ENCODE data around the gene ROCK2.

ROCK2 gene

DNA sequence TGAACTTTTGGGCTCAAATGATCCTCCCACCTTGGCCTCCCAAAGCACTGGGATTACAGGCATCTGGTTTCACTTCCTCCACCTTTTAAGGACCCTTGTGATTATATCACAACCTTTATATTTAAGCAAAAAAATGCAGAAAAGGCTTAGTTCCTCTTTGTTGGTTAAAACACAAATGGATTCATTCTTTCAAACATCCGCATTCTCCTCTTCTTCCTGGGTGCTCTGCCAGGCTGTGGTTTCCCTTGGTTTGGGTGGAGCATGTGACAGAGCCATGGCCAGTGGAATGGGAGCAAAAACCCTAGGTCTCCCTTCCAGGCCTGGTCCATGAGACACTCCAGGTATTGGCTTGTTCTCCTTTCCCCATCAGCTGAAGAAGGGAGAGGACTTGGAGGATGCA is 199.1 kb downstream of the ROCK2 start:
- Mint-ChIP-seq H3K4me1 (peaks cover 4% of the 10 kb centered on the region), H3K9me3 (no peaks in the 10 kb centered on the region), H3K4me3 (no peak overlapping the region), H3K27ac (no peak overlapping the region), H3K27me3 (peaks cover 13% of the 10 kb centered on the region), H3K36me3 (peaks cover 2% of the 10 kb centered on the region)
- ATAC-seq (ENCODE audit: low read depth) (peak; percentile 88), DNase-seq (ENCODE audit: low spot score in 2 of 2) (no peak)

GRCh38 chr2:11144738-11145079 is 199.7 kb downstream of the ROCK2 start:
- DNase-seq (ENCODE audit: low spot score in 2 of 2), result no peak
- Mint-ChIP-seq H3K27me3 (peaks cover 13% of the 10 kb centered on the region), H3K4me3 (no peak overlapping the region), H3K27ac (no peak overlapping the region), H3K36me3 (peaks cover 2% of the 10 kb centered on the region), H3K4me1 (peaks cover 4% of the 10 kb centered on the region), H3K9me3 (no peaks in the 10 kb centered on the region)
- no peak for ATAC-seq (ENCODE audit: low read depth)

- no peaks in the 10 kb centered on the region for H3K9me3 Mint-ChIP-seq
- no peak overlapping the region for H3K4me3 Mint-ChIP-seq
- ATAC-seq (ENCODE audit: low read depth), result no peak
- H3K27ac Mint-ChIP-seq, result no peak overlapping the region
- peaks cover 2% of the 10 kb centered on the region for H3K36me3 Mint-ChIP-seq
- peaks cover 4% of the 10 kb centered on the region for H3K4me1 Mint-ChIP-seq
- DNase-seq (ENCODE audit: low spot score in 2 of 2), result no peak
- peaks cover 13% of the 10 kb centered on the region for H3K27me3 Mint-ChIP-seq
Observed at GRCh38 chr2:11144077-11144737, 200.2 kb downstream of the ROCK2 start.

GRCh38 chr2:11142987-11143386 is 201.4 kb downstream of the ROCK2 start:
- ATAC-seq (ENCODE audit: low read depth), result no peak
- DNase-seq (ENCODE audit: low spot score in 2 of 2), result no peak
- Mint-ChIP-seq H3K9me3 (no peaks in the 10 kb centered on the region), H3K4me1 (peaks cover 4% of the 10 kb centered on the region), H3K36me3 (peaks cover 2% of the 10 kb centered on the region), H3K27me3 (peaks cover 14% of the 10 kb centered on the region), H3K27ac (no peak overlapping the region), H3K4me3 (no peak overlapping the region)

- ATAC-seq (ENCODE audit: low read depth) (no peak), DNase-seq (ENCODE audit: low spot score in 2 of 2) (no peak)
- no peak overlapping the region for H3K27ac Mint-ChIP-seq
- peaks cover 2% of the 10 kb centered on the region for H3K36me3 Mint-ChIP-seq
- H3K4me1 Mint-ChIP-seq, result peaks cover 4% of the 10 kb centered on the region
- no peak overlapping the region for H3K4me3 Mint-ChIP-seq
- peaks cover 14% of the 10 kb centered on the region for H3K27me3 Mint-ChIP-seq
- H3K9me3 Mint-ChIP-seq, result no peaks in the 10 kb centered on the region
Observed at GRCh38 chr2:11142330-11142729, 202.1 kb downstream of the ROCK2 start.

GRCh38 chr2:11141319-11141718 is 203.1 kb downstream of the ROCK2 start:
- Mint-ChIP-seq H3K4me3 (no peak overlapping the region), H3K27ac (no peak overlapping the region), H3K36me3 (peaks cover 2% of the 10 kb centered on the region), H3K9me3 (no peaks in the 10 kb centered on the region), H3K4me1 (peaks cover 4% of the 10 kb centered on the region), H3K27me3 (peaks cover 15% of the 10 kb centered on the region)
- DNase-seq (ENCODE audit: low spot score in 2 of 2) (no peak), ATAC-seq (ENCODE audit: low read depth) (no peak)

DNA sequence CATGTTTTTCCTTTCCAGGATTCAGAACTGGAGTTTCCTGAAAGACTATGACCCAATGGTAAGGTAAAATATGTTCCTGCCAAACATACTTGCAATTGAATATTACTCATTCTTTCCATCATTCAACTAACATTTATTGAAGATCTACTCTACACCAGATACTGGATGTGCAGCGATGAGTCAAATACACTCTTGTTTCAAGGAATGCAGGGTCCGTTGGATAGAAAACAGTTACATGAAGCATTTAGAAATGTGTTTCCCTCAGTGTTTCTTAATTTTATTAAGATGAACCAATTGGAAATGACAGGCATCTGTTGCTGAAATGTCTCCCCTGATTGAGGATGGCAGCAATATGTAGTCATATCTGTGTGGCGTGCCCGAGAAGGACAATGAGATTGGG is 203.9 kb downstream of the ROCK2 start:
- H3K9me3 Mint-ChIP-seq, result no peaks in the 10 kb centered on the region
- ATAC-seq (ENCODE audit: low read depth) (no peak), DNase-seq (ENCODE audit: low spot score in 2 of 2) (no peak)
- peaks cover 19% of the 10 kb centered on the region for H3K27me3 Mint-ChIP-seq
- H3K4me3 Mint-ChIP-seq, result no peak overlapping the region
- peaks cover 2% of the 10 kb centered on the region for H3K4me1 Mint-ChIP-seq
- peaks cover 2% of the 10 kb centered on the region for H3K36me3 Mint-ChIP-seq
- H3K27ac Mint-ChIP-seq, result no peak overlapping the region

DNA sequence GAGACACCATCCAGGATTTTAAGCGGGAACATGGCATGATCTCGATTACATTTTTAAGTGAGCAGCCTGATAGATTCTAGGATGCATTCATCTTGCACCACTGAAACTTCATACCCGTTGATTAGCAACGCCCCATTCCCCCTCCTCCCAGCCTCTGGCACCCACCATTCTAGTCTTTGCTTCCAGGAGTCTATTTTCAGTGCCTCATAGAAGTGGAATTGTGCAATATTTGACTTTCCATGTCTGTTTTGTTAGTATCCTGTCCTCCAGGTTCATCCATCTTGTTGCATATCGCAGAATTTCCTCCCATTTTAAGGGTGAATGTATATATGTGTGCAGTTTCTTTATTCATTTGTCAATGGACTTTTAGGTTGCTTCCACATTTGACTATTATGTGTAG is 210.1 kb downstream of the ROCK2 start:
- no peaks in the 10 kb centered on the region for H3K36me3 Mint-ChIP-seq
- no peak for DNase-seq (ENCODE audit: low spot score in 2 of 2)
- no peak overlapping the region for H3K27ac Mint-ChIP-seq
- H3K4me1 Mint-ChIP-seq, result peaks cover 9% of the 10 kb centered on the region
- H3K4me3 Mint-ChIP-seq, result no peak overlapping the region
- no peaks in the 10 kb centered on the region for H3K9me3 Mint-ChIP-seq
- H3K27me3 Mint-ChIP-seq, result peaks cover 12% of the 10 kb centered on the region
- ATAC-seq (ENCODE audit: low read depth), result no peak

- DNase-seq (ENCODE audit: low spot score in 2 of 2), result no peak
- peaks cover 9% of the 10 kb centered on the region for H3K4me1 Mint-ChIP-seq
- H3K9me3 Mint-ChIP-seq, result no peaks in the 10 kb centered on the region
- ATAC-seq (ENCODE audit: low read depth), result no peak
- no peak overlapping the region for H3K4me3 Mint-ChIP-seq
- H3K36me3 Mint-ChIP-seq, result no peaks in the 10 kb centered on the region
- no peak overlapping the region for H3K27ac Mint-ChIP-seq
- H3K27me3 Mint-ChIP-seq, result peaks cover 12% of the 10 kb centered on the region
Observed at GRCh38 chr2:11133936-11134320, 210.5 kb downstream of the ROCK2 start.

DNA sequence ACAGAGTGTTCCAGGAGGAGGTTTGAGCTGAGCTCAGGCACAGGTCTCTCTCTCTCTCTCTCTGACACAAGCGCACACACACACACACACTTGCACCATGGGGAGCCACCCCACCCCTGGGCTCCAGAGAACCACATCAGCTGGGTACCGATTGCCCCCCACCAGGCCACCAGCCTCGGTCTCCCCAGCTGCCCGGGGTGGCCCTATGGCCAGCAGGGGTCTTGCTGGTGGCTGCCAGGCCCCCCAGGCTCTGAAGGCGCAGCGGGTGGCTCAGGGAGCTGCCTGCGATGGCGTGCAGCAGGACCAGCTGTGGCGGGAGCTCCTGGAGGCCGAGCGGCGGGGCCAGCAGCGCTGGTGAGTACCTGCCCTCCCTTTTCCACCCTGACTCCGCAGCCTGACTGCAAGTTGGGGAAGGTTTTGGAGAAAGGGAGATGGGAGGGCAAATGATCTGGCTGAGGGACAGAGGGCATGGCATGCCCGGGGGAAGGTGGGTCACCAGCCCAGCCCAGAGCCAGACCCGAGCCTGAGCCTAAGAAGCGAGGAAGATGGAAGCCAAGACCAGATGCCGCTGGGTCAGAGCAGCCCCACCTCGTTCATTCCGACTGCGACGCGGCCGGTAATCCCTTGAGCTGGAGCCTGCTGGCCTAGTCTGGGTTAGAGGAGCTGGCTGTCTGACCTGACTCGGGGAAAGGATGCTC is 211.0 kb downstream of the ROCK2 start:
- H3K36me3 Mint-ChIP-seq, result no peaks in the 10 kb centered on the region
- no peaks in the 10 kb centered on the region for H3K9me3 Mint-ChIP-seq
- DNase-seq (ENCODE audit: low spot score in 2 of 2) (no peak), ATAC-seq (ENCODE audit: low read depth) (no peak)
- H3K27ac Mint-ChIP-seq, result peak overlapping the region; percentile 93
- peak overlapping the region; percentile 98 for H3K4me3 Mint-ChIP-seq
- H3K4me1 Mint-ChIP-seq, result peaks cover 12% of the 10 kb centered on the region
- peaks cover 10% of the 10 kb centered on the region for H3K27me3 Mint-ChIP-seq

DNA sequence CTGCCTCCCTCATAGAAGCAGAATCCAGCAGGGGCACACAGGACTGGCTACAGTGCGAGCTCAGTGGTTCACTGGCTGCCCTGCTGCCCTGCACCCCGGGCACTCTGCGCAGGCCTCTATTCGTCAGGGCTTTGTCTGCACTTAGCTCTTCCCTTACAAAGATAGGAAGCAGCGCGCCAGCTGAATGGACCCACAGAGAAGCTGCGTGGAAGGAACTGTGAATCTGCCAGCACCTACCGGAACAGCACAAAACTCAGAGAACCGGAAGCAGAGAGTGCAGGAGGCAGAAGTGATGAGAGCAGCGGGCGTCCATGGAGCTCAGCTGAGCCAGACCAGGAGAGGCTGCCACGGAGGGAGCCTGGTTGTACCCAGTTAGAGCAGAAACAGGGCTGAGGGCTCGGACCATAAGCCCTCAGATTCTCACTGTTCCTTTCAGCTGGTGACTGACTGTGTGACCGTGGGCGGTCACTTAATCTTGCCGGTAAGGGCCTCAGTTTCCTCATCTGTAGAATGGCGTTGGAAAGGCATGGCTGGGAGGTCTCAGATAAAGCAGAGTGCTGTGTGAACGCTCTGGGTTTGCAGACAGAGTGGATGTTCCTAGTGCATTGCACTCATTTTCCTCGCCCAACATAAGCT is 212.3 kb downstream of the ROCK2 start:
- no peak for ATAC-seq (ENCODE audit: low read depth)
- Mint-ChIP-seq H3K4me1 (peaks cover 15% of the 10 kb centered on the region), H3K27me3 (peaks cover 10% of the 10 kb centered on the region), H3K4me3 (peak overlapping the region; percentile 98), H3K36me3 (no peaks in the 10 kb centered on the region), H3K27ac (peak overlapping the region; percentile 93), H3K9me3 (no peaks in the 10 kb centered on the region)
- DNase-seq (ENCODE audit: low spot score in 2 of 2), result no peak

DNA sequence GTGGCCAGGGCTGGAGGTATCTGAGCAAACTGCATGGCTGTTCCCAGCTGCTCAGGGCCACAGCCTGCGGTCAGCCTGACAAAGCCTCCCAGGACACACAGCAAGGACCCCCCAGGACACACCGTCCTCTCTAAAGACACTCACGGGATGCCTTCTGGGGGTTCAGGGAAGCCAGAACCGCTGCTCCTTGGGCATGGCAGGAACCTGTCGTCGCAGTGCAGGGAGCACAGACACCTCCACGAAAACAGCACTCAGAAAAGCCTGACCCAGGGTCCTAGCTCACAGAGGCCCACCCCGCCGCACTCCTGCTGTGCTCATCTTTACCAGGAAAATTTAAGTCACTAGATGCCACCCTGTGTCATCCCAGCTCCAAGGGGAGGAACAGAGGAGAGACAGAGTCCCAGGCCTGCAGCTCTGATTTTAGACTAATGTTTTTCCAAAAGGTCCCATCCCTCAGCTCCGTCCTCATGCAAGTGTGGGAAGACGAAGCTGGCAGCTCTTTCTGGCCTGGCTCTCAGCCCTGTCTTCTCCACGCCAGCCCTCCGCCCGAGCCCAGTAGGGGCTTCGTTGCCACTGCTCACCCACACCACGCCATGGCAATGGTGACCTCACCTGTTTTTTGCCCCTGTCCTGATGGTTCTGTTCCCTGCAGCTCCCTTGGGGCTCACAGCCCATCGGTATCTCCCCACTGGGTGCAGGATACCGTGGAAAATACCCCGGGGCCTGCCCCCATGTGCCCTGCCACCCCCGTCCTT is 213.1 kb downstream of the ROCK2 start:
- DNase-seq (ENCODE audit: low spot score in 2 of 2), result no peak
- peaks cover 15% of the 10 kb centered on the region for H3K4me1 Mint-ChIP-seq
- no peak overlapping the region for H3K27ac Mint-ChIP-seq
- H3K4me3 Mint-ChIP-seq, result peak overlapping the region; percentile 27
- no peak for ATAC-seq (ENCODE audit: low read depth)
- no peaks in the 10 kb centered on the region for H3K9me3 Mint-ChIP-seq
- peaks cover 10% of the 10 kb centered on the region for H3K27me3 Mint-ChIP-seq
- no peaks in the 10 kb centered on the region for H3K36me3 Mint-ChIP-seq
